GM18498 (cell line): ENCODE measurements around the gene ZC3H6.

Experiments used
- ATAC-seq: cut with Tn5 transposase; IDR thresholded peaks from one replicate; pipeline ENCODE4 v1.9.1; 2021; ENCODE audit warnings: mild to moderate bottlenecking, moderate library complexity; ENCODE audit not compliant: unreplicated experiment

The ZC3H6 gene, protein sequence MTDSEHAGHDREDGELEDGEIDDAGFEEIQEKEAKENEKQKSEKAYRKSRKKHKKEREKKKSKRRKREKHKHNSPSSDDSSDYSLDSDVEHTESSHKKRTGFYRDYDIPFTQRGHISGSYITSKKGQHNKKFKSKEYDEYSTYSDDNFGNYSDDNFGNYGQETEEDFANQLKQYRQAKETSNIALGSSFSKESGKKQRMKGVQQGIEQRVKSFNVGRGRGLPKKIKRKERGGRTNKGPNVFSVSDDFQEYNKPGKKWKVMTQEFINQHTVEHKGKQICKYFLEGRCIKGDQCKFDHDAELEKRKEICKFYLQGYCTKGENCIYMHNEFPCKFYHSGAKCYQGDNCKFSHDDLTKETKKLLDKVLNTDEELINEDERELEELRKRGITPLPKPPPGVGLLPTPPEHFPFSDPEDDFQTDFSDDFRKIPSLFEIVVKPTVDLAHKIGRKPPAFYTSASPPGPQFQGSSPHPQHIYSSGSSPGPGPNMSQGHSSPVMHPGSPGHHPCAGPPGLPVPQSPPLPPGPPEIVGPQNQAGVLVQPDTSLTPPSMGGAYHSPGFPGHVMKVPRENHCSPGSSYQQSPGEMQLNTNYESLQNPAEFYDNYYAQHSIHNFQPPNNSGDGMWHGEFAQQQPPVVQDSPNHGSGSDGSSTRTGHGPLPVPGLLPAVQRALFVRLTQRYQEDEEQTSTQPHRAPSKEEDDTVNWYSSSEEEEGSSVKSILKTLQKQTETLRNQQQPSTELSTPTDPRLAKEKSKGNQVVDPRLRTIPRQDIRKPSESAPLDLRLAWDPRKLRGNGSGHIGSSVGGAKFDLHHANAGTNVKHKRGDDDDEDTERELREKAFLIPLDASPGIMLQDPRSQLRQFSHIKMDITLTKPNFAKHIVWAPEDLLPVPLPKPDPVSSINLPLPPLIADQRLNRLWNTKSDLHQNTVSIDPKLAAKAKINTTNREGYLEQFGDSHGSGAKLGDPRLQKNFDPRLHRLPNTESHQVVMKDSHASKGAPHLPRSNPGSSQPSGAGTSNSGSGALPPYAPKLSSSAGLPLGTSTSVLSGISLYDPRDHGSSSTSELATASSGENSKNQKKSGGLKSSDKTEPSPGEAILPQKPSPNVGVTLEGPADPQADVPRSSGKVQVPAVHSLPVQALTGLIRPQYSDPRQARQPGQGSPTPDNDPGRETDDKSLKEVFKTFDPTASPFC

DNA sequence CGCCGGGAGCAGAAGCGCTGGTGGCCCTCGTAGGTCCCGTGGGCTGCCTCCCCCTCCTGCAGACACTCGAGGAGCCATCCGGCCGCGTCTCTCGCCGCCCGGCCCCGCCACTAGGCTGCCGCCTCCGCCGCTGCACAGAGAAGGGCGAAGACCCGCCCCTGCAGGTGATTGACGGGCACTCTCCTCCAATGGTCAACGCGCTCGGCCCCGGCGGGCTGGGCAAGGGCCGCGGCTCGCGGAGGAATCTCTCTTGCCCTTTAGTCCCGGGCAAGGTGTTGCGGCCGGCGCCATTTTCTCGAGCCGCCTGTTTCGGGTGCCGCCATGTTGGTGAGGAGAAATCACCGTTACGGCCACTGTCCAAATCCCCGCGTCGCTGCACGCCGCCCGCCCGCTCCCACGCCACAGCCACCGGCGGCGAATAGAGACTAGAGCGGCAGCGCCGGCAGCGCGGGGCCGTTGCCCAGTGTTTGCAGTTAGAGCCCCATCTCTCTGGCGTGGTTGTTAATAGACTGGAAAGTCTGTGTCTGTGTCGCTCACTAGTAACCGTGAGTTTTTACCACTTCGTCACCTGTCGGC is at the start of gene ZC3H6:
Gene ZC3H6, plus strand, starts transcription at position 287 of the 576 bp plus-strand sequence. CDS start 398 bp downstream, outside the sequence.
- ATAC-seq, result peak; percentile 97

DNA sequence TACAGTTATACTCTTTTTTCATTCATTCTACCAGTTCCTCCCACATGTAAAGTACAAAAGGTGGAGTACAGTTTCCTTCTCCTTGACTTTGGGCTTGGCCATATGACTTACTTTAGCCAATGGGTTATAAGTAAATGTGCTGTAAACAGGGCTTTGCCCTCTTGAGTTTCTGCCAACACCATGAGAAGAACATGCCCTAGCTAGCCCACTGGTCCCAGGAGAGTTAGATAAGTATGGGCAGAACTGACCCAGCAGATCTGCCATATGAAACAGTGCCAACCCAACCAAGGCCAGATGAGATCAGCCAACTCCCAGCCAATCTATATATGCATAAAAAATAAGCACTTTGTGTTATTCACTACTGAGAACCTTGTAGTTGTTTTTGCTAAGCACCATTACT is 46.0 kb upstream of the ZC3H6 start:
- ATAC-seq, result no peak

DNA sequence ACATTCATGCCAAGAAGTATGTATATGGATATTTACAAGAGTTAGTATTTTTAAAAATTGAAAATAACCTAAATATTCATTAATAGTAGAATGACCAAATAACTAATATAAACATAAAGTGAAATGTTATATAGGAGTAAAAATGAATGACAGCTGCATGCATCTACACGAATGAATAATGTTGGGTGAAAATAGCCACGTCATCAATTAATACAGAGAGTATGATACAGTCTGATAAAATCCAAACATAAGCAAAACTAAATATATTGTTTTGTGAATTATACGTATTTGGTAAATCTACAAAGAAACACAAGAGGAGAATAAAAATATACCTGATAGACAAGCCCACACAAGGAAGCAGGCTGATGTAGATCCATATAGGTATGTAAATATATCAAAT is 45.0 kb upstream of the ZC3H6 start:
- no peak for ATAC-seq

DNA sequence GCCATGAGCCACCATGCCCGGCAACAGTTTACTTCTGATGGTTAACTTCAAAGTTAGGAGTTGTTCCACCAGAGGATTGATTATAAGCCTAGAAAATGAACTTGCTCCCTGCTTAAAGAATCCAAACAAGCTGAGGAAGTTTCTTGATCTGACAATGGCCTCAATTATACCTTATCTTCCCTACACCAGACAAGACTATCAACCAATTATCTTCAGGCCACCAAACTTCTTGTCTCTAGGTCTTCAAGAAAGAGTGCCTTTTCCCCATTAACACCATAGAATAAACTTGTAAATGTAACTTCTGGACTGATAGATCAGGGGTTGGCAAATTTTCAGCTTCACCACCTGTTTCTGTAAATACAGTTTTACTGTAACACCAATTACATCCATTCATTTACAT is 35.5 kb upstream of the ZC3H6 start:
- ATAC-seq, result no peak

DNA sequence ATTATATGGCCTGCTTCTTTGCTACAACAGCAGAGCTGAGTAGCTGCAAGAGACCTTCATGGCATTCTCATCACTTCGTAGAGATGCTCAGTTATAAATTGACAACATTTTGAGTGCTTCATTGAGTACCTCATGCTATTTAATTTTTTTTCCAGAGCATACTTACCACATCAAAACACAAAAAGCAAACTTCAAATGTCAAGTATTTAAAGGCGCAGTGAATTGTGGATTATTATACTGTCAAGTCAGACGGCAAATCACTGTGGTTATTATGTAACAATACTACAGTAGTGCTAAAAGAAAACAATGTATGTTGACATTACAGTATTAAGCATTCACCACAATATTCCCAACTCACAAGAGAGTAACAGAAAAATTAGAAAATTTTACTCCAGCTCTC is 33.0 kb upstream of the ZC3H6 start:
- ATAC-seq, result no peak

DNA sequence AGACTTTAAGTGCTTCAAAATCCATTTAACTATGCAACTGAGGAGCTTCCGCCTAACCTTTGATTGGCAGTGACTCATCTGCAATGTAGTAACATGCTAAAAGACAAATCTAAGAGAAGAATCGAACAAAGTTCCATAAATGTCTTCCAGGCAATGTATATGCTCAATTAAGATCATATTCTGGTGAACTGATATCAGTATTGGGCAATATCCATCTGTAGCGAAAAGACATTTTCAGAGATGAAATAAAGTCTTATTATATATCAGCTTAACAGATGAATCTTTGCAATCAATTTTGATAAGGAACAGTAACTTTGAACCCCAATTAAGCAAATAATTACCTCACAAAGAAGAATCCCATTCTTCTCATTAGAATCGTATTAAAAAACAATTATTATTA is 32.2 kb upstream of the ZC3H6 start:
- no peak for ATAC-seq

DNA sequence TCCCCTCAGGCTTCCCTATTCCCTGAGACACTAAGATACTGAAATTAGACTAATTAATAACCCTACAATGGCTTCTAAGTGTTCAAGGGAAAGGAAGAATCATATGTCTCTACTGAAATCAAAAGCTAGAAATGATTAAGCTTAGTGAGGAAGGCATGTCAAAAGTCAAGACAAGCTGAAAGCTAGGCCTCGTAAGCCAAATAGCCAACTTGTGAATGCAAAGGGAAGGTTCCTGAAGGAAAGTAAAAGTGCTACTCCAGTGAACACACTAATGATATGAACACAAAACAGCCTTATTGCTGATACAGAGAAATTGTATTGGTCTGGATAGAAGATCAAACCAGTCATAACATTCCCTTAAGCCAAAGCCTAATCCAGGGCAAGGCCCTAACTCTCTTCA is 30.5 kb upstream of the ZC3H6 start:
- no peak for ATAC-seq

DNA sequence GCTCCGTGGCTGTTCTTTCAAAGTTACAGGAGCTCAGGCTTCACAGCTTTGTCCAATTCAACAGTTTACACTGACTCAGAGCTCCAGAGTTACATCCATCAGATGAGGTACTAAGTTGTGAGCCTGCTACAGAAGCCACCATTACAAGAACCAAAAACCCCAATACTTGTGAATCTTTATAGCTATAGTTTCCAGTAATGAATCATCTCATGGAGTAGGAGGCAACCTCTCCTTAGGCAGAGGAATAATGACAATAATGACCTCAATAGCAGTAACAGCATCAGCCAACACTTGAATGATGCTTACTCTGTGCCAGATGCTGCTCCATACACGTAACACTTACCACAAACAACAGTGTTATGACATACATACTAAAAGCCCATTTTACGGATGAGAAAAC is 24.1 kb upstream of the ZC3H6 start:
- no peak for ATAC-seq

DNA sequence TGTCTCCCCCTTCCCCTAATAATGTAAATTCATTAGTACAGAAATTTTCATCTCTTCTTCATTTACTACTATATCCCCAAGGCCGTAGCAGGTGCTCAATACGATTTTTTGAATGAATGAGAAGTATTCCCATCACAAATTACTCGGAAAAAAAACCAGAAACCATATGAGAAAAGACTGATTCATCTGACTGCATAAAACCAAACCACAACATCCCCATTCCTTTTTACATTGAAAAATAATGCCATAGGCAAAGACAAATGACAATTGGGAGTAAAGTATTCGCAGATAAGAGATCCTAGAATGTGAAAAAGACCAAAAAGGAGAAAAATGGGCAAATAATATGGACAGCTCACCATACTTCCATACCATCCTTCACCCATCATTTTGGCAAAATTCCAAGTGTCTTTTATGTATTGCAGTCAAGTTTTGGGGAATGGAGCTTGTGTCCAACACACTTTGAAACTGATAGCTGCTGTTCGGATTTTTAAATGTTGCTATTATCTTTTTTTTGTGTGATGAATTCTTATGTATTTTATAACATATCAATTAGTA is 22.1 kb upstream of the ZC3H6 start:
- no peak for ATAC-seq

DNA sequence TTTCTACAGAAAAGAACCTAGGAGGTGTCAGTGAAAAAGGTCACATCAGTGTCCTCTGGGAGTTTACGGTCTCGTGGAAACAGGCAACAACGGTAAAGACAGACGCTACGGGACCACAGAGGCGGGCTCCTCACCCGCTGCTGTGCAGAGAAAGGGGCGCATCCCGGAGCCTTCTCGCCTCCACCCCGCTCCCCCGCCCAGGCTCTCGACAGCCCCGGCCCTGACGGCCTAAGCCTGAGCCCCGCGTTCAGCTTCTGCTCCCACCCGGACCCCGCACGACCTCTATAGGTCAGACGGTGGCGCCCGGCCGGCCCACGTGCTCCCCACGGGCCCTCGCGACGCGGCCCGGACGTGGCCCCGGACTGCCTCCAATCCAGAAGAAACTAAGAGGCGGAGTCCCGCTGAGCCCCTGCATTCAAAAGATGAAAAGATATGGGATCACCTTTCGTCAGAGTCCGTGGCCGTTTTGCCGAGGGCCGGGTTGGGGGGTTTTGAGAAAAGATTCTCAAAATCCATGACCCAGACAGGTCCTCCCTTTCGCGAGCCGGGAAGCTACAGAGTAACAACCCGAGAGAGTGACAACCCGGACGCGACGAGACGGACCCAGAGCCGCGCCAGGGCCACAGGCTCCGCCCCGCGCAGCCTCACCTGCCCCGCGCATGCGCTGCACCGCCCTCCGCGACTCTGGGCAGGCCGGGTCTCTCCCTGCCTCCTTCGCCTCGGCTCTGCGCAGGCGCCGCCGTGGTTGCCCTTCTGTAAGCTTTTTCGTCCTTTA is 20.7 kb upstream of the ZC3H6 start, which contains the start of gene ZC3H8:
Gene ZC3H8, minus strand, starts transcription at position 577 of the 775 bp plus-strand sequence. Its CDS starts 61 bp downstream, at position 516.
- peak; percentile 91 for ATAC-seq

DNA sequence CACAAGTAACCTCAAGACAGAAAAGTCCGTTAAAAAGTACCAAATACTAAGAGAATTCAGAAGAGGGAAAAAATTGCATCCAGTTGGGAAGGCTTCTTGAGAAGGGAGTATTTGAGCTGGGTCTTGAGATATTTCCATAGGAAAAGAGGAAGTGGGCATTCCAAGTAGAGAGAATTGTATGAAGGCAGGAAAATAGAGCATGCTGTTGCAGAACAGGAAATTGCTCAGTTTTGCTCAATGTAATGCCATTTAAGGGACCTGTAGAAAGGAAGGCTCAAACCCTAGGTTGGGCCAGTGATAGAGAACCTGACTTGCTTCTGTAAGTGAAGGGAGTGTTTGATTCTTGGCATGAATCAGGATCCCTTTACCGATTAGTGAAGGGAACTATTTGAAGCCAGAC is 19.5 kb upstream of the ZC3H6 start:
- no peak for ATAC-seq

DNA sequence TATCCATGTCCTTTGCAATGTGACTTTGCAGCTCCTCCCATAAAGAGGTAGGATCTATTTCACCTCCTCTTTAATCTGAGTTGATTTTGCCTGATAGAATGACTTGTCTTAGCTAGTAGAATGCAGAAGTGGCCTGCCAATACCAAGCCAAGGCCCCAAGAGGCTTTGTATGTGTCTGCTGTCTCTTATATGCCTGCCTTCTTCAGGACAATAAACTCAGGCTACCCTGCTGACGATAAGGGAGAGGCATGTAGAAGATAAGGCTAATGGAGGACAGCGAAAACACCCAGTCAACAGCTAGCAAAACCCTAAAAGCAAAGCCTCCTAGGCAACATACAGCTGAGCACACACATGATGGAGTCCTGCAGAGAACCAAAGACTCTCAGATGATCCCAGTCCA is 18.7 kb upstream of the ZC3H6 start:
- no peak for ATAC-seq

DNA sequence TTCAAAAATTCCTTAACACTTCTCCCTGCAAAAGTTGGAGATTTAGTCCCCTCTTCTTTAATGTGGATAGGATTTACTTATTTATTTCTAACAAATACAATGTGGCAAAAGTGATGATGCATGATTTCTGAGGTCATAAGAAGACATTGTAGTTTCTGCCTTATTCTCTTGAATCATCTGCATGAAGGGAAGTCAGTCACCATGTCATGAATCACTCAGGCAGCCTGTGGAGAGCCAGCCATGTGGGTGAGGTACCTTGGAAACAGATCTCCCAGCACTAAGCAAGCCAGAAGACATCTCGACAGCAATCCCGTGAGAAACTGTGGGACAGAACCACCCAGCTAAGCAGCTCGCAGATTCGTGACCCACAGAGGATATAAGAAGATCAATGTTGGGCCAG is 17.8 kb upstream of the ZC3H6 start:
- no peak for ATAC-seq

DNA sequence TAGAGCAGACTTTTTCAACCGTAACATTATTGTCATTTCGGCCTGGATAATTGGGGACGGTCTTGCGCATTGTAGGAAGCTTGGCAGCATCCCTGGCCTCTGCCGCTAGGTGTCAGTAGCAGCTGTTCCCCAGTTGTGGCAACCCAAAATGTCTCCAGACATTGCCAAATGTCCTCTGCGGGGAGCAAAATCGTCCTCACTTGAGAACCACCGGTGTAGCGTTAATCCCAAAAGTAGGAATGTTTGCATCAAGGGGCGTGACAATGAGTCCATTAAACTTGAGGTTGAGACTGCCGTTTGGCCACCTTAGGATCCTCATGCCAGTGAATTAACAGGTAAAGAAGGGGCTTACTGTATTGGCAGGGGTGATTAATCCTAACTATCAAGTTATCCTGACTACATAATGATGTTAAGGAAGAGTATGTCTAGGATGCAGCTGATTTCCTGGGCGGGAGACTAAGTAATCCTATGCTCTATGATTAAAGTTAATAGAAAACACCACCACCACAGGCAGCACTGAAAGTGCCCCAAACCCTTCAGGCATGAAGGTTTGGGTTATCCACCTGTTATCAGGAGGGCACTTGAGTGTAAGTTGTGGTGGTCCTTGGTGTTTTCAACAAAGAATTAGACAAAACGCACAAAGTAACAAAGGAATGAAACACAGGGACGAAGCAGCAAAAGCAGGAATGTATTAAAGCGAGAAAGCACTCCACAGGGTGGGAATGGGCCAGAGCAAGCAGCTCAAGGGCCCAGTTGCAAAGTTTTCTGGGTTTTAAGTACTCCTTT is 15.7 kb upstream of the ZC3H6 start:
- ATAC-seq, result peak; percentile 45

DNA sequence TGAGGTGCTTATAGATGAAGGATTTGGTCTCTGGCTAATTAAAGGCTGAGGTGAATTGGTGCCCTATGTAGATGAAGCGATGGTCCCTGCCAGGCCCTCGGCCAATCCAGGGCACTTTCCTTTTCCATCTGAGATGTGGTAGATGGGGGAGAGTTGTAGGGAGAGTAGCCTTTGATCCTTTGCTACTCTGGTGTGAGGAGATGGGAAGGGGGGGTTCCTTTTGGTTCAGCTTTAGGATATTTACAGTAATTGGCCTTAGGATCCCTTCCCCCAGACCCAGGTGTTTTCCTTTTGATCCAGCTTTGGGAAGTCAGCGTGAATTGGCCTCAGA is 15.1 kb upstream of the ZC3H6 start:
- no peak for ATAC-seq

DNA sequence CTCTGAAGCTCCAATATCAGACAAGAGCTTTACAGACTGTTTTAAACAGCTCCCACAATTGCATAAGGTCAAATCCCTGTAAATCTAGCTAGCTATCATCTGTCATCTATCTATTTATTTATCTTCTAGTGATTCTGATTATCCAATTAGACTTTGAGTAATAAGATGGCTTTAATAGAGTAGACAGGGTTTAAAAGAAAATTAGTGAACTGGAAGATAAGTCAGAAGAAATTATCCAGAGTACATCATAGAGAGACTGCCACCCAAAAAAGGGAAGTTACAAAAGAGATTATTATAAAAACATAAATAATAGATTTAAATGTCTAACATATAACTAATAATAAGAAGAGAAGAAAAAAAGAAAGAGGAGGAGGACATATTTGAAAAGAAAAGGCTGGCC is 12.5 kb upstream of the ZC3H6 start:
- ATAC-seq, result no peak

DNA sequence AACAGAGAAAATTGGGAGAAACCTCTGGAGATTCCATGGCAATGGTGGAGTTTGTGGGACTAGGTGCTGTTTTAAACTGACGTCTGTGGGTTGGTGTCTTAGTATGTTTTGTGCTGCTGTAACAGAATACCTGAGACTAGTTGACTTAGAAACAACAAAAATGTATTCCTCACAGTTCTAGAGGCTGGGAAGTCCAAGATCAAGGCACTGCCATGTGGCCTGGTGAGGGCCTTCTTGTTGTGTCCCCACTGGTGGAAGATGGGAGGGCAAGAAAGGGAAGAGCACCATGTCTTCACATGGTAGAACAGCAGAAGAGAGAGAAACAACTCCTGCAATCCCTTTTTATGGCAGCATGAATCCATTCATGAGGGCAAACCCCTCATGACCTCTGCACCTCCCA is 6.8 kb upstream of the ZC3H6 start:
- no peak for ATAC-seq

DNA sequence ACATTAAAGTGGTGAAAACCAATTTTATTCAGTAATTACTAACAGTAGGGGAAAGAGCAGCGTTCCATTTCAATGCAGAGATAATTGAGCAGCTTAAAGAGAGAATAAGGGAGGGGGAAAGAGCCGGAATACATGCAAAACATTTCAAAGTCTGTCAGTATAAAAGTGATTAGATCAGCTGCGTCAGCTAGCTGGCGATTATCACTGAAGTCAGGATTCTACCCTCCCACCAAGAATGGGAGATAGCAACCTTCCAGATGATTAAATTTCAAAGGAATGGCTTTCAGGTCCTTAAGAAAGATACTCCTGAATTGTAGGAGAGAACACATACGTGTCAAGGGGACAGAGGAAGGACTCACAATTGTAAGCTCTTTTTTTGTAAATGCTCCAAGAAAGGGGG is 2.7 kb upstream of the ZC3H6 start:
- no peak for ATAC-seq

DNA sequence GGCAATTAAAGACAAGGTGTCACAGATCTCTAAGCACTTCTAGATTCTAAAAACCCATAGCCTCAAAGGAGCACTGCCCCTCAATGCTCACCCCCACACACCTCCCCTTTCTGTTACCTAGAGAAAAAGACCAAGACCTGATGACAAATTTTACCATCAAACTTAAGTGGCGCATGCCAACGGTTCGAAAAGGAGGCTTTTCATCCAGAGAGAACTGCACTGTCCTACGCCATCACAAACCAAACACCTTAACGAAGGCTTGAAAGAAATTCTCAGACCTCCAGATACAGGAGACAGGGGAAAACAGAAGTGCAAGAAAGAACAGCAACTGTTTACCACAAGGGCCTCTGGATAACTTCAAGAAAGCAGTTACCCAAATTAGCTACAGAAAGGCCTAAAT is 2.0 kb upstream of the ZC3H6 start:
- ATAC-seq, result no peak
